HG02938 (cell line): ENCODE data around the gene SGSM2.
"Not testable (repeated sequence)": the region's sequence is repeated elsewhere in the genome, so short reads cannot be mapped to it uniquely, and the experiment has no call there.

Source experiments
- ATAC-seq: cut with Tn5 transposase; IDR thresholded peaks from one replicate; pipeline ENCODE4 v1.9.1; 2021; ENCODE audit warnings: mild to moderate bottlenecking, moderate library complexity; ENCODE audit not compliant: unreplicated experiment

The SGSM2 gene

GRCh38 chr17:2336852-2337543, at the start of gene SGSM2:
TSS of gene SGSM2 (plus strand) at chr17:2337501. CDS start at chr17:2337689, 188 bp downstream.
- ATAC-seq: peak; percentile 20

GRCh38 chr17:2289878-2290478, 47.3 kb upstream of the SGSM2 start:
- no peak for ATAC-seq

GRCh38 chr17:2292100-2292499, 45.2 kb upstream of the SGSM2 start:
- ATAC-seq: no peak

GRCh38 chr17:2295575-2295974, 41.7 kb upstream of the SGSM2 start:
- ATAC-seq: no peak

- no peak for ATAC-seq
These were observed 40.3 kb upstream of the SGSM2 start for GRCh38 chr17:2297023-2297422.

- no peak for ATAC-seq
These were observed 38.2 kb upstream of the SGSM2 start for GRCh38 chr17:2299136-2299535.

GRCh38 chr17:2299756-2300155, 37.5 kb upstream of the SGSM2 start:
- ATAC-seq: no peak

GRCh38 chr17:2302778-2303203, 34.5 kb upstream of the SGSM2 start:
- no peak for ATAC-seq

- peak; percentile 79 for ATAC-seq
These were observed 33.8 kb upstream of the SGSM2 start, which contains the start of the genes SMG6 and SRR for GRCh38 chr17:2303204-2304188. TSS of gene SMG6 (minus strand) at chr17:2303785. CDS start at chr17:2303720, 65 bp downstream. TSS of gene SRR (plus strand) at chr17:2303950. CDS start at chr17:2315561, 11,611 bp downstream.

GRCh38 chr17:2304931-2305330, 32.4 kb upstream of the SGSM2 start:
- no peak for ATAC-seq

- ATAC-seq: no peak
These were observed 27.8 kb upstream of the SGSM2 start for GRCh38 chr17:2309338-2310154.

- ATAC-seq: no peak
These were observed 24.6 kb upstream of the SGSM2 start for GRCh38 chr17:2312736-2313135.

- not testable (repeated sequence) for ATAC-seq
These were observed 20.4 kb upstream of the SGSM2 start for GRCh38 chr17:2316916-2317205.

GRCh38 chr17:2317796-2318195, 19.5 kb upstream of the SGSM2 start:
- ATAC-seq: no peak

- no peak for ATAC-seq
These were observed 18.2 kb upstream of the SGSM2 start for GRCh38 chr17:2319051-2319450.

GRCh38 chr17:2321399-2321798, 15.9 kb upstream of the SGSM2 start:
- no peak for ATAC-seq

GRCh38 chr17:2323629-2324314, 13.5 kb upstream of the SGSM2 start:
- no peak for ATAC-seq

- ATAC-seq: no peak
These were observed 6.0 kb upstream of the SGSM2 start for GRCh38 chr17:2331303-2331702.

GRCh38 chr17:2335726-2336214, 1.5 kb upstream of the SGSM2 start:
- ATAC-seq: no peak
